ENCODE results near the gene KRT2.

KRT2 gene

GRCh38 chr12:52689936-52690335, 37.9 kb upstream of the KRT2 start:
- H3K4me3 ChIP-seq (ENCODE audit: low read length): no peak overlapping the region
- TF ChIP-seq ZNF274 (IDR thresholded peaks at IDR 0.05; ENCODE audit: low read depth, low read length): no peak

- TF ChIP-seq ZNF274 (IDR thresholded peaks at IDR 0.05; ENCODE audit: low read depth, low read length): no peak
- H3K4me3 ChIP-seq (ENCODE audit: low read length): no peak overlapping the region
Measured at GRCh38 chr12:52689239-52689638, 37.2 kb upstream of the KRT2 start.

- no peak for TF ChIP-seq ZNF274 (IDR thresholded peaks at IDR 0.05; ENCODE audit: low read depth, low read length)
- H3K4me3 ChIP-seq (ENCODE audit: low read length): no peak overlapping the region
Measured at GRCh38 chr12:52688481-52688880, 36.5 kb upstream of the KRT2 start.

GRCh38 chr12:52687497-52688385, 35.7 kb upstream of the KRT2 start:
- no peak for TF ChIP-seq ZNF274 (IDR thresholded peaks at IDR 0.05; ENCODE audit: low read depth, low read length)
- no peak overlapping the region for H3K4me3 ChIP-seq (ENCODE audit: low read length)

- no peak for TF ChIP-seq ZNF274 (IDR thresholded peaks at IDR 0.05; ENCODE audit: low read depth, low read length)
- no peak overlapping the region for H3K4me3 ChIP-seq (ENCODE audit: low read length)
Measured at GRCh38 chr12:52686756-52687487, 34.9 kb upstream of the KRT2 start.

GRCh38 chr12:52686063-52686462, 34.1 kb upstream of the KRT2 start:
- TF ChIP-seq ZNF274 (IDR thresholded peaks at IDR 0.05; ENCODE audit: low read depth, low read length): no peak
- H3K4me3 ChIP-seq (ENCODE audit: low read length): no peak overlapping the region

GRCh38 chr12:52685406-52685890, 33.4 kb upstream of the KRT2 start:
- TF ChIP-seq ZNF274 (IDR thresholded peaks at IDR 0.05; ENCODE audit: low read depth, low read length): no peak
- no peak overlapping the region for H3K4me3 ChIP-seq (ENCODE audit: low read length)

- no peak for TF ChIP-seq ZNF274 (IDR thresholded peaks at IDR 0.05; ENCODE audit: low read depth, low read length)
- H3K4me3 ChIP-seq (ENCODE audit: low read length): no peak overlapping the region
Measured at GRCh38 chr12:52684431-52684830, 32.4 kb upstream of the KRT2 start.

- H3K4me3 ChIP-seq (ENCODE audit: low read length): no peak overlapping the region
- no peak for TF ChIP-seq ZNF274 (IDR thresholded peaks at IDR 0.05; ENCODE audit: low read depth, low read length)
Measured at GRCh38 chr12:52683575-52684300, 31.7 kb upstream of the KRT2 start.

GRCh38 chr12:52682938-52683574, 31.0 kb upstream of the KRT2 start:
- H3K4me3 ChIP-seq (ENCODE audit: low read length): no peak overlapping the region
- no peak for TF ChIP-seq ZNF274 (IDR thresholded peaks at IDR 0.05; ENCODE audit: low read depth, low read length)

- no peak for TF ChIP-seq ZNF274 (IDR thresholded peaks at IDR 0.05; ENCODE audit: low read depth, low read length)
- no peak overlapping the region for H3K4me3 ChIP-seq (ENCODE audit: low read length)
Measured at GRCh38 chr12:52682381-52682660, 30.3 kb upstream of the KRT2 start.

GRCh38 chr12:52681526-52682380, 29.7 kb upstream of the KRT2 start:
- no peak overlapping the region for H3K4me3 ChIP-seq (ENCODE audit: low read length)
- TF ChIP-seq ZNF274 (IDR thresholded peaks at IDR 0.05; ENCODE audit: low read depth, low read length): no peak

GRCh38 chr12:52680363-52680762, 28.4 kb upstream of the KRT2 start, which contains the start of gene KRT1:
Gene KRT1 (minus strand): TSS chr12:52680407. CDS start chr12:52680348, 59 bp downstream.
- H3K4me3 ChIP-seq (ENCODE audit: low read length): no peak within 1 kb of the TSS
- no peak for TF ChIP-seq ZNF274 (IDR thresholded peaks at IDR 0.05; ENCODE audit: low read depth, low read length)
